CD4-positive, alpha-beta memory T cell (primary cell): Measurements from ENCODE around the gene SMAD3. TPM values are rescaled to one million over a fixed set of nuclear protein-coding genes. Genes with fewer than 3 reads are reported as not detected.
A peak's percentile ranks its signal among the peaks of the same experiment; 100 is the strongest.

Source experiments
- CTCF ChIA-PET: fragments of 350-600 bp; sonication (Branson Sonifier 250); formaldehyde crosslinking; loops from one replicate; lab custom pipeline; 2021; ENCODE audit warnings: inconsistent platforms; ENCODE audit not compliant: partially characterized antibody; lab: Charles Lee
- POLR2A ChIA-PET: fragments of 350-600 bp; sonication (Branson Sonifier 250); formaldehyde crosslinking; loops from one replicate; lab custom pipeline; 2021; ENCODE audit not compliant: partially characterized antibody; lab: Charles Lee
- DNase-seq, 5 donors: peaks; one replicate each; pipeline versions ENCODE4 v3.0.0 to v3.0.0-alpha.2; 2020 to 2022; ENCODE audit warnings: mixed read lengths in 1 of 5
- H3K27ac ChIP-seq: one replicate; pipeline ENCODE4 v1.7.0; 2013; ENCODE audit warnings: low read depth, low read length
- H3K27me3 ChIP-seq: 2 replicates; pipeline ENCODE4 v1.7.0; 2013; ENCODE audit warnings: mild to moderate bottlenecking, low read length, moderate library complexity; ENCODE audit not compliant: insufficient read depth
- H3K36me3 ChIP-seq: 2 replicates; pipeline ENCODE4 v1.7.0; 2013; ENCODE audit warnings: mild to moderate bottlenecking, low read length, moderate library complexity; ENCODE audit not compliant: insufficient read depth
- H3K4me1 ChIP-seq: 2 replicates; pipeline ENCODE4 v1.7.0; 2013; ENCODE audit warnings: mild to moderate bottlenecking, low read length, moderate library complexity; ENCODE audit not compliant: insufficient read depth
- H3K4me3 ChIP-seq, 2 donors: one replicate each; pipeline ENCODE4 v1.7.0; 2013; ENCODE audit warnings: low read length in 2 of 2, mild to moderate bottlenecking in 1 of 2
- H3K9me3 ChIP-seq, 2 donors: one replicate each; pipeline ENCODE4 v1.7.0; 2013; ENCODE audit warnings: low read length in 2 of 2, control low read depth in 1 of 2; ENCODE audit not compliant: control insufficient read depth in 1 of 2
- H3K27ac Mint-ChIP-seq, 7 donors: one replicate each; pipeline ENCODE4 v1.8.0; 2020 to 2021; ENCODE audit warnings: mixed read lengths in 7 of 7, mild to moderate bottlenecking in 6 of 7, inconsistent platforms in 3 of 7, moderate library complexity in 3 of 7
- H3K27me3 Mint-ChIP-seq, 2 donors: one replicate each; pipeline ENCODE4 v1.8.0; 2020 to 2021; ENCODE audit warnings: mixed read lengths in 2 of 2
- H3K36me3 Mint-ChIP-seq, 2 donors: one replicate each; pipeline ENCODE4 v1.8.0; 2020 to 2021; ENCODE audit warnings: mixed read lengths in 2 of 2, inconsistent platforms in 1 of 2, mild to moderate bottlenecking in 1 of 2
- H3K4me1 Mint-ChIP-seq, 4 donors: one replicate each; pipeline ENCODE4 v1.8.0; 2020 to 2021; ENCODE audit warnings: mixed read lengths in 4 of 4, mild to moderate bottlenecking in 1 of 4
- H3K4me3 Mint-ChIP-seq, 8 donors: one replicate each; pipeline ENCODE4 v1.8.0; 2020 to 2021; ENCODE audit warnings: mixed read lengths in 8 of 8, mild to moderate bottlenecking in 7 of 8, moderate library complexity in 6 of 8, inconsistent platforms in 3 of 8
- H3K9me3 Mint-ChIP-seq, 8 donors: one replicate each; pipeline ENCODE4 v1.8.0; 2020 to 2021; ENCODE audit warnings: mixed read lengths in 8 of 8, mild to moderate bottlenecking in 5 of 8, inconsistent platforms in 3 of 8, moderate library complexity in 1 of 8
- intact Hi-C: fragments of 100-400 bp; cut with micrococcal nuclease; formaldehyde crosslinking; loops from one replicate; pipeline ENCODE4 v1.15.1; 2023
- polyA plus RNA-seq, 2 donors: library from polyadenylated mRNA; unstranded; fragments of 300-500 nt; fragmentation: Illumina TruSeq; gene quantifications; one replicate each; pipeline ENCODE4 v1.2.3, GENCODE V29; 2021
- total RNA-seq, 2 experiments: library from RNA; stranded (reverse); gene quantifications; one replicate each; pipeline ENCODE4 v1.2.3, GENCODE V29; 2021

The SMAD3 gene
- total and polyA plus RNA-seq, 4 experiments from 2014 or later: 14.6 to 197 (median 110) TPM

DNA sequence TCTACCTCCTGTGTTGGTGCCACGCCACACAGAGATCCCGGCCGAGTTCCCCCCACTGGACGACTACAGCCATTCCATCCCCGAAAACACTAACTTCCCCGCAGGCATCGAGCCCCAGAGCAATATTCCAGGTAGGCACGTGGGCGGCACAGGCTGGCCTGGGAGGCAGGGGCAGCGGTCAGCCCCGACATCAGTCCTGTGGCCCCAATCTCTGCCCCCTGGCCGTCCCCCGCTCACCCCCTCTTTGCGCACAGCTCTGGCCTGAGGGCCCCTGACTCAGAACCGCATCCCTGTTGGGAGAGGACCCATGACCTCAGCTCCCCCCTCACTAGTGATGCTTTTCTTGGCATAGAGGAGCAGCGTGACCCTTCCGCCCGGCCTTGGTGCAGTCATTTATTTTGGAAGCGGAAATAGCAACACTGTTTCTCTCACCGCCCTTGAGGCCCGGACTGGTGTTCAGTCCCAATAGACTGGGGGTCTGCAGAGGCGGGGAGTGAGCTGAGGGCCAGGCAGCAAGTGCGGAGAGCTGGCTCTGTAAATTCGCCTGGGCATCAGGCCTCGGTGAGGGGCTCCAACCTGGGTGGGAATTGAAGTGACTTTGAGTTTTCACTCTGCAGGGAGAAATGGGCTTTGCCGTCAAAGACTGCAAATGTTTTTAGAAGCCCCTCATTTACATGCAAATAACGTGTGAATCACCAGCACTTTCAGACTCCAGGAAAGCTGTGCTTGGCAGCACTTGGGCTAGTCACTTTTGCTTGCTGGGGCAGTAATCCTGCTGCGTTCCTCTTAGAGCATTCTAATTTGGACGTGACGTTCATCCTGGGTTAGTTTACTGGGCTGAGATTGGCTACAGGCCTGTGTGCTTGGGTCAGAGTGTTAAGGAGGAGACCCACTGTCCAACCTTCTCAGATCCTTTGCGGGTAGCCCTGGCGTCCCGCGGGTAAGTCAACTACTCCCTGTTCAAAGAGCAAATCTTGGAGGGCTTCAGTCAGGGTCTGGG, 100.2 kb downstream of the SMAD3 start:
- no peaks in the 10 kb centered on the region for H3K27me3 Mint-ChIP-seq
- Histone ChIP-seq H3K4me3 (no peak overlapping the region), H3K27me3 (no peaks in the 10 kb centered on the region), H3K4me1 (peaks cover 6% of the 10 kb centered on the region), H3K9me3 (no peaks in the 10 kb centered on the region), H3K27ac (no peak overlapping the region), H3K36me3 (peaks cover 49% of the 10 kb centered on the region)
- peaks cover 0 to 3% (median 0%) of the 10 kb centered on the region in 8 donors for H3K9me3 Mint-ChIP-seq
- DNase-seq: no peak
- CTCF ChIA-PET: no interaction called here
- intact Hi-C loops: no loop called here
- peaks cover 40 to 57% of the 10 kb centered on the region in 2 donors for H3K36me3 Mint-ChIP-seq
- POLR2A ChIA-PET: interaction anchor here (1.2 kb wide), 1 partner anchor 42 kb away, joined by 3 read pairs; no protein-coding TSS in a partner anchor
- H3K4me1 Mint-ChIP-seq: peaks cover 15 to 41% (median 34%) of the 10 kb centered on the region in 4 donors
- peak overlapping the region in 3 of 7 donors; percentile 35 to 43 (median 42) for H3K27ac Mint-ChIP-seq
- H3K4me3 Mint-ChIP-seq: no peak overlapping the region

DNA sequence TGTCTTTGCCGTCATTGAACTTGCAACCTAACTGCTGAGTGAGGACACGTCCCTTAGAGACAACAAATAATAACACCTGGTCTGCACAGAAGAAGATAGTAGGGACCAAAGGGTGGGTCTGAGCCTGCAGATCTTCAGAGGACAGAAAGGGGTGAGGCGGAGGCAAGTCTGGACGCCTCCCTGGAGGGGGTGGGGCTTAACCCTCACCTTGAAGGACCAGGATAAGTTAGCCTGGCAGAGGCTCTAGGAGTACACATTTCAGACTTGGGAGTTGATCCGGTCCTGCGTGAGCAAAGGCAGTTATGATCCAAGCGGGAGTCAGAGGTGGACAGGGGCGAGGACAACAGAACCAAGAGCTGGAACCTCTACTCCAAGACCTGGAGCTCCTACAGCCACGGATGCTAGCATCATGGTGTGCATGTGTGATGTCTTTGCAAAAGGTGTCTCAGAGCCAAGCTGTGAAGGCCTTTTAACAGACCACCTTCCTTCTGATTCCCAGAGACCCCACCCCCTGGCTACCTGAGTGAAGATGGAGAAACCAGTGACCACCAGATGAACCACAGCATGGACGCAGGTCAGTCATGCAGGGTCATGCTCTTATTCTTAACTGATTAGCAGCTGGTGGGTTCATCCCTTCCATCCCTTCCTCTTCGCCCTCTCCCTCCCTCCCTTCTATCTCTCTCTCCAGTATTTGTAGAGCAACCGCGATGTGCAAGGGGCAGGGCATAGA, 101.0 kb downstream of the SMAD3 start:
- peak overlapping the region in 1 of 8 donors; percentile 13 for H3K4me3 Mint-ChIP-seq
- H3K27ac Mint-ChIP-seq: peak overlapping the region in 6 of 7 donors; percentile 32 to 84 (median 48)
- H3K27me3 Mint-ChIP-seq: no peaks in the 10 kb centered on the region
- intact Hi-C loops: no loop called here
- Histone ChIP-seq H3K27ac (no peak overlapping the region), H3K36me3 (peaks cover 58% of the 10 kb centered on the region), H3K27me3 (no peaks in the 10 kb centered on the region), H3K4me3 (no peak overlapping the region), H3K9me3 (no peaks in the 10 kb centered on the region), H3K4me1 (peaks cover 2% of the 10 kb centered on the region)
- peaks cover 13 to 39% (median 31%) of the 10 kb centered on the region in 4 donors for H3K4me1 Mint-ChIP-seq
- POLR2A ChIA-PET: interaction anchor here (1.1 to 1.4 kb wide), 2 partner anchors 84 to 102 kb away, joined by 3 to 4 read pairs; no protein-coding TSS in a partner anchor
- DNase-seq: no peak
- H3K9me3 Mint-ChIP-seq: peaks cover 0 to 3% (median 0%) of the 10 kb centered on the region in 8 donors
- CTCF ChIA-PET: no interaction called here
- H3K36me3 Mint-ChIP-seq: peaks cover 45 to 66% of the 10 kb centered on the region in 2 donors

GRCh38 chr15:67167091-67167490, 101.7 kb downstream of the SMAD3 start:
- peaks cover 64% of the 10 kb centered on the region for H3K36me3 ChIP-seq
- ChIA-PET CTCF (no interaction called here), POLR2A (interaction anchor here (1.1 to 1.4 kb wide), 2 partner anchors 85 to 103 kb away, joined by 3 to 4 read pairs; no protein-coding TSS in a partner anchor)
- H3K27me3 Mint-ChIP-seq: no peaks in the 10 kb centered on the region
- H3K27me3 ChIP-seq: no peaks in the 10 kb centered on the region
- peaks cover 47 to 72% of the 10 kb centered on the region in 2 donors for H3K36me3 Mint-ChIP-seq
- H3K9me3 Mint-ChIP-seq: peaks cover 0 to 3% (median 0%) of the 10 kb centered on the region in 8 donors
- H3K27ac ChIP-seq: no peak overlapping the region
- no peak for DNase-seq
- no peaks in the 10 kb centered on the region for H3K9me3 ChIP-seq
- peaks cover 12 to 34% (median 27%) of the 10 kb centered on the region in 4 donors for H3K4me1 Mint-ChIP-seq
- H3K27ac Mint-ChIP-seq: peak overlapping the region in 6 of 7 donors; percentile 32 to 59 (median 49)
- H3K4me3 Mint-ChIP-seq: no peak overlapping the region
- H3K4me1 ChIP-seq: no peaks in the 10 kb centered on the region
- intact Hi-C loops: no loop called here
- no peak overlapping the region for H3K4me3 ChIP-seq

GRCh38 chr15:67168694-67169093, 103.3 kb downstream of the SMAD3 start:
- H3K36me3 Mint-ChIP-seq: peaks cover 63 to 88% of the 10 kb centered on the region in 2 donors
- CTCF ChIA-PET: no interaction called here

GRCh38 chr15:67170143-67170925, 104.9 kb downstream of the SMAD3 start:
- Histone ChIP-seq H3K27ac (no peak overlapping the region), H3K4me1 (peaks cover 24% of the 10 kb centered on the region), H3K36me3 (peaks cover 74% of the 10 kb centered on the region), H3K27me3 (no peaks in the 10 kb centered on the region), H3K4me3 (no peak overlapping the region), H3K9me3 (no peaks in the 10 kb centered on the region)
- H3K36me3 Mint-ChIP-seq: peaks cover 71 to 94% of the 10 kb centered on the region in 2 donors
- no peaks in the 10 kb centered on the region for H3K27me3 Mint-ChIP-seq
- peak overlapping the region in 5 of 7 donors; percentile 7 to 75 (median 61) for H3K27ac Mint-ChIP-seq
- ChIA-PET POLR2A (interaction anchor here (1.3 to 1.7 kb wide), 2 partner anchors 69 to 104 kb away, joined by 3 to 4 read pairs; no protein-coding TSS in a partner anchor), CTCF (interaction anchor here (0.8 to 1.0 kb wide), 2 partner anchors 53 to 105 kb away, joined by 3 read pairs; partner anchors contain the start of gene SMAD3)
- DNase-seq: no peak
- intact Hi-C loops: no loop called here
- peaks cover 0 to 3% (median 0%) of the 10 kb centered on the region in 8 donors for H3K9me3 Mint-ChIP-seq
- H3K4me3 Mint-ChIP-seq: no peak overlapping the region
- H3K4me1 Mint-ChIP-seq: peaks cover 31 to 57% (median 46%) of the 10 kb centered on the region in 4 donors

More at GRCh38 chr15:67168694-67169093, 103.3 kb downstream of the SMAD3 start:
- Histone ChIP-seq H3K4me3 (no peak overlapping the region), H3K9me3 (no peaks in the 10 kb centered on the region), H3K36me3 (peaks cover 80% of the 10 kb centered on the region), H3K27ac (no peak overlapping the region), H3K27me3 (no peaks in the 10 kb centered on the region), H3K4me1 (peaks cover 9% of the 10 kb centered on the region)
- H3K9me3 Mint-ChIP-seq: peaks cover 0 to 3% (median 0%) of the 10 kb centered on the region in 8 donors
- intact Hi-C loops: no loop called here
- no peak for DNase-seq
- H3K27me3 Mint-ChIP-seq: no peaks in the 10 kb centered on the region
- H3K27ac Mint-ChIP-seq: peak overlapping the region in 3 of 7 donors; percentile 53 to 79 (median 74)
- POLR2A ChIA-PET: interaction anchor here (0.6 to 1.7 kb wide), 3 partner anchors 20 to 102 kb away, joined by 3 to 4 read pairs (median 3); no protein-coding TSS in a partner anchor
- H3K4me3 Mint-ChIP-seq: no peak overlapping the region
- peaks cover 17 to 40% (median 30%) of the 10 kb centered on the region in 4 donors for H3K4me1 Mint-ChIP-seq

DNA sequence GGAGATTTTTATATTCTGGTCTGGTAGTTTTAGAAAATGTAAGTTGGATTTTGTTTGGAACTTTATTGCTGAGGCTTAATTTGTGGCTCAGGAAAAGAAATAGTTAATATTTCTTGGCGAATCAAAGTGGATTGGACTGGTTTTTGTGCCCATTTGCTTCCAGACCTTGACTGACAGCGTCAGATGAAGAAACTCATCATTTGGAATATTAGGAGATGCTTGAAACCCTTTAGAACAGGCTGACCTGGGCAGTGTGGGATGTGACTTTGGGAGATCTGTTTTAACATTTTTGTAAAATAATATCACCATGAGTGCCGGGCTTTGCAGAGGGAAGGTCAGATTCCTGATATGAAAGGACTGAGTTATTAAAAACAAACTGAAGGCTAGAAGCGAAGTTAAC, 106.1 kb downstream of the SMAD3 start:
- Mint-ChIP-seq H3K27me3 (no peaks in the 10 kb centered on the region), H3K4me3 (no peak overlapping the region), H3K4me1 (peaks cover 36 to 67% (median 50%) of the 10 kb centered on the region in 4 donors), H3K27ac (peak overlapping the region in 3 of 7 donors; percentile 28 to 74 (median 72)), H3K9me3 (peaks cover 0 to 2% (median 0%) of the 10 kb centered on the region in 8 donors), H3K36me3 (peaks cover 66 to 90% of the 10 kb centered on the region in 2 donors)
- intact Hi-C loops: no loop called here
- ChIA-PET CTCF (no interaction called here), POLR2A (interaction anchor here (1.3 kb wide), 1 partner anchor 71 kb away, joined by 3 read pairs; no protein-coding TSS in a partner anchor)
- Histone ChIP-seq H3K4me1 (peaks cover 28% of the 10 kb centered on the region), H3K27me3 (no peaks in the 10 kb centered on the region), H3K4me3 (no peak overlapping the region), H3K9me3 (no peaks in the 10 kb centered on the region), H3K27ac (no peak overlapping the region), H3K36me3 (peaks cover 64% of the 10 kb centered on the region)
- DNase-seq: no peak
